Heart right ventricle (tissue), 16 donors: ENCODE results near the gene UBE2F. TPM values are rescaled to one million over a fixed set of nuclear protein-coding genes. Genes with fewer than 3 reads are reported as not detected.

Source experiments
- ATAC-seq, 8 donors: fragments of 200-7000 bp; cut with Tn5 transposase; one replicate each; pipeline ENCODE4 v1.9.1; 2020; ENCODE audit warnings: mild to moderate bottlenecking in 8 of 8, moderate library complexity in 8 of 8, moderate number of reproducible peaks in 1 of 8
- DNase-seq, 2 donors: peaks; one replicate each; pipeline ENCODE4 v3.0.0-alpha.2; 2020
- H3K27ac ChIP-seq, 10 donors: fragments of 200-600 bp; sonication (generic) in 2 of 10; one replicate each; pipeline versions ENCODE4 v1.5.0 to v1.8.0; 2020 to 2022; ENCODE audit warnings: mild to moderate bottlenecking in 3 of 10
- H3K27me3 ChIP-seq, 7 donors: fragments of 200-600 bp; one replicate each; pipeline ENCODE4 v1.8.0; 2021 to 2022; ENCODE audit warnings: mild to moderate bottlenecking in 2 of 7
- H3K36me3 ChIP-seq, 9 donors: fragments of 200-600 bp; sonication (generic) in 1 of 9; one replicate each; pipeline versions ENCODE4 v1.5.0 to v1.8.0; 2020 to 2022; ENCODE audit warnings: mild to moderate bottlenecking in 2 of 9
- H3K4me1 ChIP-seq, 9 donors: fragments of 200-600 bp; sonication (generic) in 1 of 9; one replicate each; pipeline versions ENCODE4 v1.5.0 to v1.8.0; 2020 to 2022; ENCODE audit warnings: mild to moderate bottlenecking in 4 of 9
- H3K4me3 ChIP-seq, 10 donors: fragments of 200-600 bp; sonication (generic) in 2 of 10; one replicate each; pipeline versions ENCODE4 v1.5.0 to v1.8.0; 2020 to 2022; ENCODE audit warnings: mild to moderate bottlenecking in 7 of 10, moderate library complexity in 2 of 10
- H3K9me3 ChIP-seq, 11 donors: fragments of 200-600 bp in 10 of 11; sonication (generic) in 2 of 11; one replicate each; pipeline versions ENCODE4 v1.5.0 to v1.8.0; 2013 to 2022; ENCODE audit warnings: mild to moderate bottlenecking in 2 of 11, control low read depth in 1 of 11, moderate library complexity in 1 of 11
- CTCF ChIP-seq, 9 donors: fragments of 200-600 bp; sonication (generic) in 2 of 9; IDR thresholded peaks; one replicate each; pipeline versions ENCODE4 v1.5.0 to v1.8.0; 2021 to 2022; ENCODE audit warnings: antibody characterized with exemption in 9 of 9, mild to moderate bottlenecking in 5 of 9, moderate library complexity in 1 of 9
- WGBS, 2 donors: extraction: QIAGEN DNeasy Blood & Tissue Kit; methylation state at CpG; one replicate each; pipeline ENCODE4 v1.1.7; 2013; ENCODE audit warnings: inconsistent platforms in 1 of 2; 5-methylcytosine and 5-hydroxymethylcytosine counted together
- intact Hi-C, 10 donors: fragments of 100-400 bp; cut with DNase I; formaldehyde crosslinking; loops; one replicate each; pipeline versions ENCODE4 v1.11.1 to v1.14.2; 2022
- polyA plus RNA-seq, 2 donors: library from polyadenylated mRNA; stranded (reverse); fragments of 200-250 nt; gene quantifications; one replicate each; pipeline ENCODE4 v1.2.3, GENCODE V29; 2013
- total RNA-seq, 10 donors: library from RNA; stranded (reverse); fragmentation: NEBNext Ultra II Directional in 3 of 10; extraction: Animal tissue kit (Norgen Biotek cat#: 25700) in 3 of 10; gene quantifications; one replicate each; pipeline versions ENCODE4 v1.2.1 to v1.2.4, GENCODE V29; 2021 to 2023
- donor health status: Arrhythmogenic right ventricular cardiomyopathy.
- donor health status: ischemic (EF 13 %, LVEDD 7.1; RV severe dilation, severe dysfunction).
- donor health status: healthy with polysubstance abuse.
- donor health status: DM: no; HTN: yes; CAD: no.
- donor health status: DM: no; HTN: no; CAD: no.
- donor health status: ischemic (EF 25% LVEDD 6.9; RV normal size, moderate dysfunction).
- donor health status: ischemic (EF 25% LVEDD 5.7; RV mildly dilated, moderate dysfunction).
- donor health status: healthy.
- donor health status: DM: yes; HTN: yes; CAD: no.
- donor health status: Ischemic cardiomyopathy.
- donor health status: ischemic (EF 35%, LVEDD 5.7; RV mildly dilated, moderate dysfunction).
- donor health status: nonischemic (EF 11% LVEDD 7.7; RV severe dilation, severe dysfunction).
- donor health status: DM: yes; HTN: yes; CAD: no.
- donor health status: PGD.
- donor health status: ischemic (EF 29% LVEDD 5.4; RV normal size, mild dysfunction).
- donor health status: nonischemic (EF 23%, LVEDD 6.1; RV moderate dilation, normal function).

The UBE2F gene
- total and polyA plus RNA-seq, 12 donors: 43.5 to 82.2 (median 63.7) TPM

- peaks cover 0 to 18% (median 8%) of the 10 kb centered on the region in 9 donors for H3K4me1 ChIP-seq
- H3K4me3 ChIP-seq: no peak overlapping the region
- no peaks in the 10 kb centered on the region for H3K27me3 ChIP-seq
- TF ChIP-seq CTCF (IDR thresholded peaks at IDR 0.05): no peak
- H3K36me3 ChIP-seq: no peaks in the 10 kb centered on the region
- 86 to 89% methylated on average over 14 of the region's 14 CpGs for WGBS, 2 donors
- no peak overlapping the region for H3K27ac ChIP-seq
- intact Hi-C loops: loop anchor here in 1 of 10 donors (5.0 kb wide), 1 partner anchor 47 kb away; the partner anchor contains the start of gene UBE2F
- no peak for DNase-seq
- H3K9me3 ChIP-seq: no peaks in the 10 kb centered on the region
- ATAC-seq: no peak
These were observed 46.1 kb upstream of the UBE2F start for GRCh38 chr2:237920673-237921072.

- H3K4me3 ChIP-seq: no peak overlapping the region
- H3K36me3 ChIP-seq: no peaks in the 10 kb centered on the region
- H3K27me3 ChIP-seq: no peaks in the 10 kb centered on the region
- intact Hi-C loops: loop anchor here in 1 of 10 donors (5.0 kb wide), 1 partner anchor 45 kb away; the partner anchor contains the start of gene UBE2F
- TF ChIP-seq CTCF (IDR thresholded peaks at IDR 0.05): no peak
- 93 to 95% methylated on average over 10 of the region's 10 CpGs for whole genome bisulfite sequencing, 2 donors
- H3K4me1 ChIP-seq: peaks cover 0 to 18% (median 8%) of the 10 kb centered on the region in 9 donors
- no peaks in the 10 kb centered on the region for H3K9me3 ChIP-seq
- peak in 1 of 8 donors; percentile 10 for ATAC-seq
- H3K27ac ChIP-seq: no peak overlapping the region
- DNase-seq: no peak
These were observed 44.8 kb upstream of the UBE2F start for GRCh38 chr2:237921967-237922492.

- Histone ChIP-seq H3K9me3 (no peaks in the 10 kb centered on the region), H3K4me3 (peak overlapping the region in 4 of 10 donors; percentile 38 to 47 (median 44)), H3K4me1 (peaks cover 0 to 18% (median 8%) of the 10 kb centered on the region in 9 donors), H3K36me3 (no peaks in the 10 kb centered on the region), H3K27ac (peak overlapping the region in 7 of 10 donors; percentile 18 to 58 (median 39)), H3K27me3 (no peaks in the 10 kb centered on the region)
- WGBS, 2 donors: 59 to 69% methylated on average over 13 of the region's 13 CpGs
- DNase-seq: no peak
- peak in 6 of 8 donors; percentile 16 to 48 (median 25) for ATAC-seq
- intact Hi-C loops: loop anchor here in 2 of 10 donors (1.0 to 5.0 kb wide), 2 partner anchors 44 to 340 kb away; partner anchors contain the start of gene UBE2F (in 1 of the 2)
- TF ChIP-seq CTCF (IDR thresholded peaks at IDR 0.05): no peak
These were observed 44.0 kb upstream of the UBE2F start for GRCh38 chr2:237922641-237923361.

GRCh38 chr2:237923481-237924163, 43.2 kb upstream of the UBE2F start:
- 13 to 16% methylated on average over 33 of the region's 33 CpGs for WGBS, 2 donors
- H3K4me1 ChIP-seq: peaks cover 0 to 18% (median 8%) of the 10 kb centered on the region in 9 donors
- intact Hi-C loops: loop anchor here in 2 of 10 donors (1.0 to 5.0 kb wide), 2 partner anchors 44 to 340 kb away; partner anchors contain the start of gene UBE2F (in 1 of the 2)
- DNase-seq (peak; percentile 67 to 84), ATAC-seq (peak; percentile 87 to 94 (median 92))
- H3K4me3 ChIP-seq: peak overlapping the region in 7 of 10 donors; percentile 28 to 47 (median 40)
- no peaks in the 10 kb centered on the region for H3K9me3 ChIP-seq
- H3K27ac ChIP-seq: peak overlapping the region in 8 of 10 donors; percentile 12 to 58 (median 38)
- H3K36me3 ChIP-seq: no peaks in the 10 kb centered on the region
- no peaks in the 10 kb centered on the region for H3K27me3 ChIP-seq
- peak; percentile 95 to 99 (median 98) for TF ChIP-seq CTCF (IDR thresholded peaks at IDR 0.05)
